Hepatocyte (in vitro differentiated cells): ENCODE measurements around the gene SEMA4G. TPM values are rescaled to one million over a fixed set of nuclear protein-coding genes. Genes with fewer than 3 reads are reported as not detected.
A peak's percentile ranks its signal among the peaks of the same experiment; 100 is the strongest.

Experiments
- DNase-seq: peaks from one replicate; pipeline ENCODE4 v3.0.0-alpha.2; 2016; ENCODE audit warnings: low spot score
- H2AFZ ChIP-seq: fragments of 200-600 bp; sonication (generic); 2 replicates; pipeline ENCODE4 v1.6.0; 2016; ENCODE audit warnings: antibody characterized with exemption, mild to moderate bottlenecking
- H3K27ac ChIP-seq: fragments of 200-600 bp; sonication (generic); 2 replicates; pipeline ENCODE4 v1.5.1; 2016; ENCODE audit warnings: mild to moderate bottlenecking
- H3K27me3 ChIP-seq: fragments of 200-600 bp; sonication (generic); 2 replicates; pipeline ENCODE4 v1.6.1; 2016
- H3K36me3 ChIP-seq: fragments of 200-600 bp; sonication (generic); replicated peaks from 2 replicates; pipeline ENCODE4 v1.5.1; 2016; ENCODE audit warnings: low read depth; ENCODE audit not compliant: insufficient read depth
- H3K4me1 ChIP-seq: fragments of 200-600 bp; sonication (generic); 2 replicates; pipeline ENCODE4 v1.5.1; 2016; ENCODE audit warnings: mild to moderate bottlenecking, moderate library complexity; ENCODE audit not compliant: insufficient read depth
- H3K4me2 ChIP-seq: fragments of 200-600 bp; sonication (generic); 2 replicates; pipeline ENCODE4 v1.6.0; 2016
- H3K4me3 ChIP-seq: fragments of 200-600 bp; sonication (generic); 2 replicates; pipeline ENCODE4 v1.5.1; 2016; ENCODE audit warnings: mild to moderate bottlenecking
- H3K79me2 ChIP-seq: fragments of 200-600 bp; sonication (generic); 2 replicates; pipeline ENCODE4 v1.6.0; 2017; ENCODE audit warnings: mild to moderate bottlenecking
- H3K9me2 ChIP-seq: fragments of 200-600 bp; sonication (generic); replicated peaks from 2 replicates; pipeline ENCODE4 v1.6.0; 2017; ENCODE audit warnings: mild to moderate bottlenecking; ENCODE audit not compliant: insufficient read depth
- H3K9me3 ChIP-seq: fragments of 200-600 bp; sonication (generic); 2 replicates; pipeline ENCODE4 v1.5.1; 2016; ENCODE audit warnings: low read depth, mild to moderate bottlenecking
- H4K20me1 ChIP-seq: fragments of 200-600 bp; sonication (generic); 2 replicates; pipeline ENCODE4 v1.6.0; 2016; ENCODE audit warnings: mild to moderate bottlenecking; ENCODE audit not compliant: insufficient read depth, poor library complexity, severe bottlenecking
- EZH2 ChIP-seq: fragments of 200-600 bp; sonication (generic); IDR thresholded peaks from 2 replicates; pipeline ENCODE4 v1.6.1; 2016; ENCODE audit warnings: antibody characterized with exemption, mild to moderate bottlenecking, borderline replicate concordance
- EZH2phosphoT487 ChIP-seq: fragments of 200-600 bp; sonication (generic); IDR thresholded peaks from one replicate; pipeline ENCODE4 v1.6.1; 2018; ENCODE audit warnings: antibody characterized with exemption, mild to moderate bottlenecking, low read depth, moderate library complexity; ENCODE audit not compliant: unreplicated experiment, severe bottlenecking
- WGBS: methylation state at CpG from one replicate; pipeline ENCODE4 v1.1.6; 2016; ENCODE audit warnings: low lambda C conversion rate; ENCODE audit errors: missing lambda C conversion rate; 5-methylcytosine and 5-hydroxymethylcytosine counted together
- polyA plus RNA-seq: library from polyadenylated mRNA; unstranded; fragments of >200 nt; fragmentation: Nextera tagmentation; extraction: Ambion mirVana; gene quantifications from 2 replicates; pipeline ENCODE4 v1.2.1, GENCODE V29; 2016
- total RNA-seq: library from RNA; depleted of rRNA; stranded (reverse); fragments of >200 nt; gene quantifications from 2 replicates; pipeline ENCODE4 v1.2.3, GENCODE V29; 2014
- TF ChIP-seq, protein P1 (sequence below): fragments of 200-600 bp; sonication (generic); IDR thresholded peaks from 2 replicates; pipeline ENCODE4 v1.5.1; 2016; ENCODE audit warnings: antibody characterized with exemption, mild to moderate bottlenecking; ENCODE audit not compliant: poor library complexity

SEMA4G gene
- total and polyA plus RNA-seq, 2 experiments from 2014 or later: 38.9 to 54.8 TPM

DNA sequence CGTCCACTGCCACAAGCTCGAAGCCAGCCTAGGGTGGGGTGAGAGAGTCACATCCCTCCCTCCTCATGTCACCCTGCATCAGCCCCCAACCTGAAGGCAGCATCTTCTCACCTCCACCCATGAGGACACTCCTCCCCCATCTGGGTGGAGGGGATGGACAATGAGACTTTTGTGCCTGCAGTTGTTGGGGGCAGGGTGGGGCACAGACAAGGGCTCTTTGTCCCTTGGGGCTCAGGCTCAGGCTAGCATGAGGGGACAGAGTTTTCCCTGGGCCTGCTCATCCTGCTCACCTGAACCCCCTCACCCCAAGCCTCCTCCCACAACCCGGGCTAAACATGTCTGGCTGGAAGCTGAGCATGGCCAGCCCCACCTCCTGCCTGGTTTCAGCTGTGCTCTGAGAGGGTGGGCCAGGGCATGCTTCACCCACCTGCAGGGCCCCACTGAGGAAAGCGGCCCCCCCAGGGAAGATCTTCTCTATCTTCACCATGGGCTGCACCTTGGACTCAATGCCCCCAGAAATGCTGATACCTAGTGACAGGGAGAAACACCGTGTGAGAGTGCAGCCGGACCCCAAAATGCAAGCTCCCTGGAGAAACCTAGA is 39.6 kb downstream of the SEMA4G start:
- DNase-seq: no peak
- Histone ChIP-seq H3K27ac (no peak overlapping the region), H4K20me1 (no peaks in the 10 kb centered on the region), H3K4me2 (no peak overlapping the region), H3K79me2 (peaks cover 11% of the 10 kb centered on the region), H3K36me3 (no peaks in the 10 kb centered on the region), H3K4me3 (no peak overlapping the region), H3K9me2 (no peaks in the 10 kb centered on the region), H3K9me3 (no peaks in the 10 kb centered on the region), H3K4me1 (peaks cover 6% of the 10 kb centered on the region), H2AFZ (no peak overlapping the region), H3K27me3 (no peaks in the 10 kb centered on the region)
- WGBS: 91% methylated on average over 6 of the region's 6 CpGs
- TF ChIP-seq, protein P1, sequence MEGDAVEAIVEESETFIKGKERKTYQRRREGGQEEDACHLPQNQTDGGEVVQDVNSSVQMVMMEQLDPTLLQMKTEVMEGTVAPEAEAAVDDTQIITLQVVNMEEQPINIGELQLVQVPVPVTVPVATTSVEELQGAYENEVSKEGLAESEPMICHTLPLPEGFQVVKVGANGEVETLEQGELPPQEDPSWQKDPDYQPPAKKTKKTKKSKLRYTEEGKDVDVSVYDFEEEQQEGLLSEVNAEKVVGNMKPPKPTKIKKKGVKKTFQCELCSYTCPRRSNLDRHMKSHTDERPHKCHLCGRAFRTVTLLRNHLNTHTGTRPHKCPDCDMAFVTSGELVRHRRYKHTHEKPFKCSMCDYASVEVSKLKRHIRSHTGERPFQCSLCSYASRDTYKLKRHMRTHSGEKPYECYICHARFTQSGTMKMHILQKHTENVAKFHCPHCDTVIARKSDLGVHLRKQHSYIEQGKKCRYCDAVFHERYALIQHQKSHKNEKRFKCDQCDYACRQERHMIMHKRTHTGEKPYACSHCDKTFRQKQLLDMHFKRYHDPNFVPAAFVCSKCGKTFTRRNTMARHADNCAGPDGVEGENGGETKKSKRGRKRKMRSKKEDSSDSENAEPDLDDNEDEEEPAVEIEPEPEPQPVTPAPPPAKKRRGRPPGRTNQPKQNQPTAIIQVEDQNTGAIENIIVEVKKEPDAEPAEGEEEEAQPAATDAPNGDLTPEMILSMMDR: no peak
- TF ChIP-seq EZH2phosphoT487: no peak
- TF ChIP-seq EZH2: no peak

- H3K4me3 ChIP-seq: no peak overlapping the region
- H2AFZ ChIP-seq: no peak overlapping the region
- H3K27ac ChIP-seq: no peak overlapping the region
- H3K27me3 ChIP-seq: no peaks in the 10 kb centered on the region
- peaks cover 6% of the 10 kb centered on the region for H3K4me1 ChIP-seq
- WGBS: 95% methylated on average over 15 of the region's 22 CpGs
- no peak overlapping the region for H3K4me2 ChIP-seq
- no peaks in the 10 kb centered on the region for H3K36me3 ChIP-seq
- no peak for TF ChIP-seq EZH2phosphoT487
- no peak for TF ChIP-seq EZH2
- TF ChIP-seq, protein P1: no peak
- no peaks in the 10 kb centered on the region for H4K20me1 ChIP-seq
- H3K9me3 ChIP-seq: no peaks in the 10 kb centered on the region
- H3K79me2 ChIP-seq: no peaks in the 10 kb centered on the region
- H3K9me2 ChIP-seq: no peaks in the 10 kb centered on the region
- DNase-seq: no peak
Measured at GRCh38 chr10:101010329-101010728, 41.0 kb downstream of the SEMA4G start.

GRCh38 chr10:101011517-101012423 is 42.5 kb downstream of the SEMA4G start:
- H3K27me3 ChIP-seq: no peaks in the 10 kb centered on the region
- 66% methylated on average over 21 of the region's 22 CpGs for WGBS
- H3K79me2 ChIP-seq: no peaks in the 10 kb centered on the region
- no peaks in the 10 kb centered on the region for H3K36me3 ChIP-seq
- H3K9me3 ChIP-seq: no peaks in the 10 kb centered on the region
- no peak overlapping the region for H2AFZ ChIP-seq
- TF ChIP-seq EZH2: no peak
- TF ChIP-seq, protein P1: peak; percentile 32
- H3K4me2 ChIP-seq: no peak overlapping the region
- H3K4me3 ChIP-seq: no peak overlapping the region
- peak; percentile 57 for DNase-seq
- no peak overlapping the region for H3K27ac ChIP-seq
- no peaks in the 10 kb centered on the region for H3K9me2 ChIP-seq
- peaks cover 6% of the 10 kb centered on the region for H3K4me1 ChIP-seq
- H4K20me1 ChIP-seq: no peaks in the 10 kb centered on the region
